Measurements from ENCODE around the gene JUN. TPM values are rescaled to one million over a fixed set of nuclear protein-coding genes. Genes with fewer than 3 reads are reported as not detected.

The JUN gene
- polyA plus RNA-seq, 1 donor from 2014 or later, result 124 TPM

DNA sequence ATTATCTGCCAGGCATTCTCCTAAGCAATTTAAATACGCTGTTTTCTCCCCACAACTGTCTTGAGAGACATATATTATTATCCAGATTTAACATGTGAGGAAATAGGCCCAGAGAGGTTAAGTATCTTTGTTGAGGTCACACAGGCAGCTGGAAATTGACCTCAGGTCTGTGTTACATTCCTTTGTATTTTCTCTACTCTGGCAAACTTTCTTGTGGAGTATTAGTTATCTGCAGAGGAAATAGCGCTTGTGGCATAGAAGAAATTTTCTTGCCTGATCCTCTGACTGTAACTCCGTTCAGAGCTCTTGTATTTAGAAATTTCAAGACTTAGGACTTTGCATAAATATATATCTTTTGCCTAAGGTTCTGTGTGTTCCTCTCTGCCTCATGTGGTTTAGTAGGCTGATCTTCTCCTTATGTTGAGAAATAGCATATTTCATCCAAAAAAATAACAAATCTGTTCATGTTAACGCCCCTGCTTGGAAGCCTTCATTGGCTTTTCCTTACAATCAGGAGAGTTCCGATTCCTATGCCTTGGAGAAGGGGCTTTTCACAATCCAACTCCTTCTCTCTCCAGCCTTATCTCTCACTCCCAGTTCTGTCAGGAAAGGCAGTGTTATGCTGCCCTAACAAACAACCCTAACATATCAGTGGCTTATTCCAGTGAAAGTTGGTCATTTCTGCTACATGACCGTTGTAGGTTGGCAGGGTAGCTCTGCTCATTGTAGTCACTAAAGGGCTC lies 2.5 kb upstream of the JUN start:
- Histone ChIP-seq H3K4me3 (ENCODE audit: low read length) (no peak overlapping the region), H4K20me1 (ENCODE audit: insufficient read depth) (peaks cover 17% of the 10 kb centered on the region), H3K27me3 (ENCODE audit: insufficient read depth, low read depth, low read length) (no peaks in the 10 kb centered on the region), H3K79me2 (replicated peaks; ENCODE audit: insufficient read depth, low read length) (peaks cover 9% of the 10 kb centered on the region), H3K4me2 (ENCODE audit: low read length) (no peak overlapping the region), H3K9ac (ENCODE audit: low read length) (no peak overlapping the region), H2AFZ (ENCODE audit: low read depth, low read length) (no peak overlapping the region), H3K9me3 (ENCODE audit: low read length) (no peaks in the 10 kb centered on the region), H3K9me2 (ENCODE audit: insufficient read depth, low read length) (no peaks in the 10 kb centered on the region), H3K27ac (ENCODE audit: low read length) (no peak overlapping the region), H3F3A (ENCODE audit: insufficient read depth, low read length, poor library complexity, severe bottlenecking) (no peaks in the 10 kb centered on the region), H3K36me3 (ENCODE audit: insufficient read depth, low read length) (no peaks in the 10 kb centered on the region)
- TF ChIP-seq, protein P1, sequence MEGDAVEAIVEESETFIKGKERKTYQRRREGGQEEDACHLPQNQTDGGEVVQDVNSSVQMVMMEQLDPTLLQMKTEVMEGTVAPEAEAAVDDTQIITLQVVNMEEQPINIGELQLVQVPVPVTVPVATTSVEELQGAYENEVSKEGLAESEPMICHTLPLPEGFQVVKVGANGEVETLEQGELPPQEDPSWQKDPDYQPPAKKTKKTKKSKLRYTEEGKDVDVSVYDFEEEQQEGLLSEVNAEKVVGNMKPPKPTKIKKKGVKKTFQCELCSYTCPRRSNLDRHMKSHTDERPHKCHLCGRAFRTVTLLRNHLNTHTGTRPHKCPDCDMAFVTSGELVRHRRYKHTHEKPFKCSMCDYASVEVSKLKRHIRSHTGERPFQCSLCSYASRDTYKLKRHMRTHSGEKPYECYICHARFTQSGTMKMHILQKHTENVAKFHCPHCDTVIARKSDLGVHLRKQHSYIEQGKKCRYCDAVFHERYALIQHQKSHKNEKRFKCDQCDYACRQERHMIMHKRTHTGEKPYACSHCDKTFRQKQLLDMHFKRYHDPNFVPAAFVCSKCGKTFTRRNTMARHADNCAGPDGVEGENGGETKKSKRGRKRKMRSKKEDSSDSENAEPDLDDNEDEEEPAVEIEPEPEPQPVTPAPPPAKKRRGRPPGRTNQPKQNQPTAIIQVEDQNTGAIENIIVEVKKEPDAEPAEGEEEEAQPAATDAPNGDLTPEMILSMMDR (IDR thresholded peaks at IDR 0.05; ENCODE audit: poor library complexity, severe bottlenecking), result no peak
- TF ChIP-seq SMC3 (conservative IDR thresholded peaks at IDR 0.05; ENCODE audit: poor library complexity) (no peak), EP300 (conservative IDR thresholded peaks at IDR 0.05; ENCODE audit: poor library complexity, severe bottlenecking) (no peak), POLR2AphosphoS5 (IDR thresholded peaks at IDR 0.05) (no peak)

DNA sequence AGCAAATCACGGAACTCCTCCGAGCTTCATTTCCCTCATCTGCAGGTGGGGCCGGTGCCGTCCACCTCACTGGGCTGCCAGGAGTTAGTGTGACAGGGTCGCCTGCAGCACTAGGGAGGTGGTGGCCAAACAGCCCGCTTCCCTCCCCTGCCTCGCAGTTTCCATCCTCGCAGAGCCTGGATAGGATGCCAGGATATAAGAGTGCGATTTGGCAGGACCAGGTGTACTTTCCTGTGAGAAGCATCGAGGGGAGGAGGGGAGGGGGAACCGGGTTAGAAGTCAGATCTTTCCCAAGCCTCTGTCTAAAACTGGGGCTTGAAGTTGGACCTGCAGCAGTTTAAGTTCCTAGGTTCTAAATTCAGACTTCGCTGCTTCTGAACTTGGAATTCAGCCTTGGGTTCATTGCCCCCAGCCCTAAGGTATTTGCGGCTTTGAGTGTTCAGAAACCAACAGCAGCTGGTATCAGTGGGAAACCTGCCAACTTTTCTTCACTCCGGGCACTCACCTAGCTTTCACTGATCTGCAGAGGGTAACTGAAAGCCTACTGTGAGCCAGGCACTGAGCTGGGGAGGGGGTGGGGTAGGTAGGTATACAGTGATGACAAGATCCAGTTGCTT lies 1.7 kb upstream of the JUN start:
- peak overlapping the region; percentile 99 for H3K9ac ChIP-seq (ENCODE audit: low read length)
- no peaks in the 10 kb centered on the region for H3K27me3 ChIP-seq (ENCODE audit: insufficient read depth, low read depth, low read length)
- H3K79me2 ChIP-seq (replicated peaks; ENCODE audit: insufficient read depth, low read length), result peaks cover 17% of the 10 kb centered on the region
- H3K9me2 ChIP-seq (ENCODE audit: insufficient read depth, low read length), result no peaks in the 10 kb centered on the region
- H4K20me1 ChIP-seq (ENCODE audit: insufficient read depth), result peaks cover 21% of the 10 kb centered on the region
- TF ChIP-seq EZH2 (IDR thresholded peaks at IDR 0.05; ENCODE audit: borderline replicate concordance, insufficient read depth, low read length, poor library complexity, severe bottlenecking) (no peak), SMC3 (conservative IDR thresholded peaks at IDR 0.05; ENCODE audit: poor library complexity) (peak; percentile 44)
- TF ChIP-seq, protein P1 (IDR thresholded peaks at IDR 0.05; ENCODE audit: poor library complexity, severe bottlenecking), result peak; percentile 38
- H3K4me3 ChIP-seq (ENCODE audit: low read length), result peak overlapping the region; percentile 93
- H3K4me2 ChIP-seq (ENCODE audit: low read length), result peak overlapping the region; percentile 73
- no peaks in the 10 kb centered on the region for H3K36me3 ChIP-seq (ENCODE audit: insufficient read depth, low read length)
- peak overlapping the region; percentile 85 for H3K27ac ChIP-seq (ENCODE audit: low read length)
- H2AFZ ChIP-seq (ENCODE audit: low read depth, low read length), result no peak overlapping the region
- H3K9me3 ChIP-seq (ENCODE audit: low read length), result no peaks in the 10 kb centered on the region
- no peaks in the 10 kb centered on the region for H3F3A ChIP-seq (ENCODE audit: insufficient read depth, low read length, poor library complexity, severe bottlenecking)

DNA sequence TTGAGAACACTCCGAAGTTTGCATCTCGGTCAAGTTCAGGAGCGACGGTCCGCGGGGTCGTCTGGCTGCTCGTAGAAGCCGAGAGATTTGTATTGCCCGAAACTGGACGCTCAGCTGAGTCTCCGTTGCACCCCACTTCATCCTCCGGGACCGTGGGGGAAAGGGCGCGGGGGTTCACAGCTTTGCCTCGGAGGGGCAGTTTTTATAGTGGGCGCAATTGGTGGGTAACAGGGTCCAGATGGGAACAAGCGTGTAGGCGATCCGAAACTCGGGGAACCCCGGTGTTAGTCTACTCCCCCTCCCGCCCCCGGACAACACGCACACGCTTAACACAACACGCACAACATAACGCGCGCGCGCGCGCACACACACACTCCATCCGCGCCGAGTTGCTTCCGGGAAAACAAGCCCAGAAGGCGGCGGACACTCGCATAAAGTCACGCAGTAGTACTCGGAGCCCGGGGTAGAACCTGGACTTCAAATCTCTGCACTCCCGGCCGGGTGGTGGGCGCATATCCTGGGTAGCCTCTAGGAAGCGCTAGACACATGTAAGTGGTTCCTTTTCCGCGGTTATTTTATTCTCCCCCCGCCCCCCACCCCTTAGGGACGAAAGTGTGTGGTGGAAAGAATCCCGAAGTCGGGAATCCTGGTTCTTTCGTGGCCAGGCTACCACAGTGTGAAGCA lies 1.1 kb upstream of the JUN start:
- Histone ChIP-seq H3K9ac (ENCODE audit: low read length) (peak overlapping the region; percentile 99), H3K79me2 (replicated peaks; ENCODE audit: insufficient read depth, low read length) (peaks cover 22% of the 10 kb centered on the region), H3K9me2 (ENCODE audit: insufficient read depth, low read length) (no peaks in the 10 kb centered on the region), H3K36me3 (ENCODE audit: insufficient read depth, low read length) (no peaks in the 10 kb centered on the region), H4K20me1 (ENCODE audit: insufficient read depth) (peaks cover 24% of the 10 kb centered on the region), H3K27me3 (ENCODE audit: insufficient read depth, low read depth, low read length) (no peaks in the 10 kb centered on the region), H3K4me3 (ENCODE audit: low read length) (peak overlapping the region; percentile 93), H3K9me3 (ENCODE audit: low read length) (no peaks in the 10 kb centered on the region), H3K4me2 (ENCODE audit: low read length) (peak overlapping the region; percentile 73), H2AFZ (ENCODE audit: low read depth, low read length) (peak overlapping the region; percentile 91), H3F3A (ENCODE audit: insufficient read depth, low read length, poor library complexity, severe bottlenecking) (no peaks in the 10 kb centered on the region), H3K27ac (ENCODE audit: low read length) (peak overlapping the region; percentile 85)
- TF ChIP-seq MXI1 (conservative IDR thresholded peaks at IDR 0.05; ENCODE audit: poor library complexity, severe bottlenecking) (no peak), POLR2AphosphoS5 (IDR thresholded peaks at IDR 0.05) (peak; percentile 55), EZH2 (IDR thresholded peaks at IDR 0.05; ENCODE audit: borderline replicate concordance, insufficient read depth, low read length, poor library complexity, severe bottlenecking) (no peak), EP300 (conservative IDR thresholded peaks at IDR 0.05; ENCODE audit: poor library complexity, severe bottlenecking) (no peak), SMC3 (conservative IDR thresholded peaks at IDR 0.05; ENCODE audit: poor library complexity) (peak; percentile 72), RAD21 (conservative IDR thresholded peaks at IDR 0.05) (peak; percentile 74), TAF1 (IDR thresholded peaks at IDR 0.05; ENCODE audit: low read depth) (no peak)
- TF ChIP-seq, protein P2, sequence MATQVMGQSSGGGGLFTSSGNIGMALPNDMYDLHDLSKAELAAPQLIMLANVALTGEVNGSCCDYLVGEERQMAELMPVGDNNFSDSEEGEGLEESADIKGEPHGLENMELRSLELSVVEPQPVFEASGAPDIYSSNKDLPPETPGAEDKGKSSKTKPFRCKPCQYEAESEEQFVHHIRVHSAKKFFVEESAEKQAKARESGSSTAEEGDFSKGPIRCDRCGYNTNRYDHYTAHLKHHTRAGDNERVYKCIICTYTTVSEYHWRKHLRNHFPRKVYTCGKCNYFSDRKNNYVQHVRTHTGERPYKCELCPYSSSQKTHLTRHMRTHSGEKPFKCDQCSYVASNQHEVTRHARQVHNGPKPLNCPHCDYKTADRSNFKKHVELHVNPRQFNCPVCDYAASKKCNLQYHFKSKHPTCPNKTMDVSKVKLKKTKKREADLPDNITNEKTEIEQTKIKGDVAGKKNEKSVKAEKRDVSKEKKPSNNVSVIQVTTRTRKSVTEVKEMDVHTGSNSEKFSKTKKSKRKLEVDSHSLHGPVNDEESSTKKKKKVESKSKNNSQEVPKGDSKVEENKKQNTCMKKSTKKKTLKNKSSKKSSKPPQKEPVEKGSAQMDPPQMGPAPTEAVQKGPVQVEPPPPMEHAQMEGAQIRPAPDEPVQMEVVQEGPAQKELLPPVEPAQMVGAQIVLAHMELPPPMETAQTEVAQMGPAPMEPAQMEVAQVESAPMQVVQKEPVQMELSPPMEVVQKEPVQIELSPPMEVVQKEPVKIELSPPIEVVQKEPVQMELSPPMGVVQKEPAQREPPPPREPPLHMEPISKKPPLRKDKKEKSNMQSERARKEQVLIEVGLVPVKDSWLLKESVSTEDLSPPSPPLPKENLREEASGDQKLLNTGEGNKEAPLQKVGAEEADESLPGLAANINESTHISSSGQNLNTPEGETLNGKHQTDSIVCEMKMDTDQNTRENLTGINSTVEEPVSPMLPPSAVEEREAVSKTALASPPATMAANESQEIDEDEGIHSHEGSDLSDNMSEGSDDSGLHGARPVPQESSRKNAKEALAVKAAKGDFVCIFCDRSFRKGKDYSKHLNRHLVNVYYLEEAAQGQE (IDR thresholded peaks at IDR 0.05; ENCODE audit: borderline replicate concordance), result peak; percentile 65

Measured in neural cell (in vitro differentiated cells).